GM12878 (cell line): ENCODE data around the gene MYO6. TPM values are rescaled to one million over a fixed set of nuclear protein-coding genes. Genes with fewer than 3 reads are reported as not detected.

Experiments used
- ATAC-seq: fragments of 200-7000 bp; cut with Tn5 transposase; 3 replicates; pipeline ENCODE4 v1.9.1; 2020; ENCODE audit warnings: mild to moderate bottlenecking, moderate library complexity
- BruUV-seq: library from RNA; stranded (reverse); fragments of 400-500 nt; replicated peaks from 2 replicates; lab custom pipeline; 2021; lab: Mats Ljungman, UMichigan
- CTCF ChIA-PET: fragments of 300-600 bp; sonication (Branson Sonifier 250); formaldehyde crosslinking; extraction: SDS; loops from one replicate; lab custom pipeline; 2021; ENCODE audit warnings: inconsistent platforms; lab: Yijun Ruan, JAX
- POLR2A ChIA-PET: fragments of 350-600 bp; formaldehyde crosslinking; extraction: SDS; loops from one replicate; lab custom pipeline; 2021; ENCODE audit warnings: inconsistent platforms; lab: Charles Lee
- RAD21 ChIA-PET: fragments of 300-600 bp; sonication (Branson Sonifier 250); formaldehyde crosslinking; loops from one replicate; lab custom pipeline; 2023; ENCODE audit warnings: antibody characterized with exemption; ENCODE audit not compliant: unreplicated experiment; lab: Charles Lee
- SMC1A ChIA-PET: fragments of 300-600 bp; sonication (Branson Sonifier 250); formaldehyde crosslinking; loops from one replicate; lab custom pipeline; 2023; ENCODE audit not compliant: unreplicated experiment, uncharacterized antibody; lab: Charles Lee
- DNase-seq: peaks from one replicate; pipeline ENCODE4 v3.0.0-alpha.2; 2011; ENCODE audit warnings: low read depth, low spot score
- FAIRE-seq: peaks from 3 replicates; lab custom pipeline; 2011; peaks lifted over from hg19 to GRCh38; lab: Jason Lieb, UNC
- H2AFZ ChIP-seq: 2 replicates; pipeline ENCODE4 v1.6.0; 2011; ENCODE audit warnings: low read depth, low read length, control low read depth; ENCODE audit not compliant: control insufficient read depth
- H3K27ac ChIP-seq: 2 replicates; pipeline ENCODE4 v1.5.1; 2011; ENCODE audit warnings: control low read depth; ENCODE audit not compliant: control insufficient read depth, insufficient read depth
- H3K27me3 ChIP-seq, 2 experiments: replicated peaks in 1 of 2; 2 replicates each; pipeline versions ENCODE4 v1.6.0 to v1.6.1; 2011; ENCODE audit warnings: low read length in 1 of 2; ENCODE audit not compliant: control insufficient read depth in 2 of 2, insufficient read depth in 2 of 2
- H3K36me3 ChIP-seq, 2 experiments: 2 replicates each; pipeline ENCODE4 v1.5.1; 2011; ENCODE audit warnings: low read length in 1 of 2; ENCODE audit not compliant: control insufficient read depth in 2 of 2, insufficient read depth in 2 of 2
- H3K4me1 ChIP-seq: 2 replicates; pipeline ENCODE4 v1.6.1; 2011; ENCODE audit warnings: mild to moderate bottlenecking, low read length, moderate library complexity, mixed read lengths; ENCODE audit not compliant: control insufficient read depth, insufficient read depth
- H3K4me2 ChIP-seq: 2 replicates; pipeline ENCODE4 v1.6.0; 2011; ENCODE audit warnings: control low read depth; ENCODE audit not compliant: control insufficient read depth, insufficient read depth
- H3K4me3 ChIP-seq: fragments of 200-600 bp; sonication (generic); 2 replicates; pipeline ENCODE4 v1.5.1; 2016
- H3K79me2 ChIP-seq: 2 replicates; pipeline ENCODE4 v1.6.0; 2011; ENCODE audit warnings: low read length; ENCODE audit not compliant: control insufficient read depth, insufficient read depth
- H3K9ac ChIP-seq: 2 replicates; pipeline ENCODE4 v1.8.0; 2011; ENCODE audit warnings: low read length, control low read depth, mixed read lengths; ENCODE audit not compliant: control insufficient read depth, insufficient read depth
- H3K9me3 ChIP-seq: replicated peaks from 3 replicates; pipeline ENCODE4 v1.5.1; 2011; ENCODE audit warnings: mild to moderate bottlenecking, low read length; ENCODE audit not compliant: control insufficient read depth, insufficient read depth
- H4K20me1 ChIP-seq: 2 replicates; pipeline ENCODE4 v1.6.0; 2011; ENCODE audit not compliant: control insufficient read depth, insufficient read depth
- ATF2 ChIP-seq: IDR thresholded peaks from 2 replicates; pipeline ENCODE4 v1.6.1; 2012; ENCODE audit warnings: low read length, inconsistent platforms
- JUNB ChIP-seq: IDR thresholded peaks from 2 replicates; pipeline ENCODE4 v1.6.1; 2016; ENCODE audit warnings: antibody characterized with exemption, mild to moderate bottlenecking
- LARP7 ChIP-seq: fragments of 450-650 bp; IDR thresholded peaks from 2 replicates; pipeline ENCODE4 v1.6.1; 2017; ENCODE audit warnings: mild to moderate bottlenecking
- MLLT1 ChIP-seq: fragments of 450-650 bp; IDR thresholded peaks from 2 replicates; pipeline ENCODE4 v1.6.1; 2016; ENCODE audit warnings: mild to moderate bottlenecking
- PAX5 ChIP-seq: IDR thresholded peaks from 2 replicates; pipeline ENCODE4 v1.6.1; 2011; ENCODE audit warnings: low read depth, low read length, borderline replicate concordance
- PML ChIP-seq: IDR thresholded peaks from 2 replicates; pipeline ENCODE4 v1.6.1; 2012; ENCODE audit warnings: low read length, inconsistent platforms
- RBBP5 ChIP-seq: fragments of 200-600 bp; sonication (generic); conservative IDR thresholded peaks from 2 replicates; pipeline ENCODE4 v1.6.1; 2016
- SRF ChIP-seq, 2 experiments: IDR thresholded peaks; 2 replicates each; pipeline ENCODE4 v1.6.1; 2011; ENCODE audit warnings: low read depth in 2 of 2, low read length in 2 of 2, mild to moderate bottlenecking in 1 of 2, moderate library complexity in 1 of 2
- ZNF274 ChIP-seq: IDR thresholded peaks from one replicate; pipeline ENCODE4 v1.8.0; 2011; ENCODE audit not compliant: insufficient read length, insufficient read depth
- WGBS: methylation state at CpG from one replicate; pipeline ENCODE4 v1.1.6; 2016; ENCODE audit warnings: low lambda C conversion rate; ENCODE audit not compliant: insufficient replicate concordance, insufficient coverage; ENCODE audit errors: missing lambda C conversion rate; 5-methylcytosine and 5-hydroxymethylcytosine counted together
- in situ Hi-C: fragments of 300-500 bp; cut with MboI; formaldehyde crosslinking; loops from 9 replicates; pipeline ENCODE4 v1.14.3; 2018; ENCODE audit warnings: mixed read lengths
- intact Hi-C: fragments of 100-400 bp; cut with micrococcal nuclease; formaldehyde crosslinking; loops from one replicate; pipeline ENCODE4 v1.14.2; 2022; ENCODE audit not compliant: unreplicated experiment
- polyA plus RNA-seq, 11 experiments: library from polyadenylated mRNA; depleted of rRNA in 4 of 11; unstranded in 6 of 11; stranded (reverse) in 5 of 11; fragments of >200 nt; fragmentation: Nextera tagmentation in 4 of 11; fragmentation: Illumina TruSeq in 1 of 11; extraction: Ambion mirVana in 4 of 11; extraction: Trizol in 1 of 11; gene quantifications; 1 replicate in 1 of 11; 2 replicates in 10 of 11; pipeline versions ENCODE4 v1.2.1 to v1.2.3, GENCODE V29; 2011 to 2016; ENCODE audit warnings: inconsistent platforms in 2 of 11, missing spikeins in 2 of 11, low read depth in 1 of 11
- total RNA-seq, 4 experiments: library from RNA; depleted of rRNA in 3 of 4; stranded (reverse); fragments of >200 nt in 3 of 4; fragmentation: Illumina TruSeq in 1 of 4; extraction: Trizol in 1 of 4; gene quantifications; 2 replicates each; pipeline versions ENCODE4 v1.2.1 to v1.2.3, GENCODE V29; 2013 to 2021
- TF ChIP-seq, protein P1 (sequence below): fragments of 450-650 bp; conservative IDR thresholded peaks from 2 replicates; pipeline ENCODE4 v1.6.1; 2017; ENCODE audit warnings: mild to moderate bottlenecking, moderate library complexity

Gene MYO6
- total and polyA plus RNA-seq, 10 of the 15 experiments (the other 5 are each of a cell fraction or from before 2014, with no cell fraction given) = 7.9 to 30.4 (median 16.8) TPM

- TF ChIP-seq, protein P1, sequence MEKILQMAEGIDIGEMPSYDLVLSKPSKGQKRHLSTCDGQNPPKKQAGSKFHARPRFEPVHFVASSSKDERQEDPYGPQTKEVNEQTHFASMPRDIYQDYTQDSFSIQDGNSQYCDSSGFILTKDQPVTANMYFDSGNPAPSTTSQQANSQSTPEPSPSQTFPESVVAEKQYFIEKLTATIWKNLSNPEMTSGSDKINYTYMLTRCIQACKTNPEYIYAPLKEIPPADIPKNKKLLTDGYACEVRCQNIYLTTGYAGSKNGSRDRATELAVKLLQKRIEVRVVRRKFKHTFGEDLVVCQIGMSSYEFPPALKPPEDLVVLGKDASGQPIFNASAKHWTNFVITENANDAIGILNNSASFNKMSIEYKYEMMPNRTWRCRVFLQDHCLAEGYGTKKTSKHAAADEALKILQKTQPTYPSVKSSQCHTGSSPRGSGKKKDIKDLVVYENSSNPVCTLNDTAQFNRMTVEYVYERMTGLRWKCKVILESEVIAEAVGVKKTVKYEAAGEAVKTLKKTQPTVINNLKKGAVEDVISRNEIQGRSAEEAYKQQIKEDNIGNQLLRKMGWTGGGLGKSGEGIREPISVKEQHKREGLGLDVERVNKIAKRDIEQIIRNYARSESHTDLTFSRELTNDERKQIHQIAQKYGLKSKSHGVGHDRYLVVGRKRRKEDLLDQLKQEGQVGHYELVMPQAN = no peak
- TF ChIP-seq ZNF274 (no peak), PML (no peak)
Measured at GRCh38 chr6:75884822-75885221, 135.8 kb downstream of the MYO6 start (continued).

DNA sequence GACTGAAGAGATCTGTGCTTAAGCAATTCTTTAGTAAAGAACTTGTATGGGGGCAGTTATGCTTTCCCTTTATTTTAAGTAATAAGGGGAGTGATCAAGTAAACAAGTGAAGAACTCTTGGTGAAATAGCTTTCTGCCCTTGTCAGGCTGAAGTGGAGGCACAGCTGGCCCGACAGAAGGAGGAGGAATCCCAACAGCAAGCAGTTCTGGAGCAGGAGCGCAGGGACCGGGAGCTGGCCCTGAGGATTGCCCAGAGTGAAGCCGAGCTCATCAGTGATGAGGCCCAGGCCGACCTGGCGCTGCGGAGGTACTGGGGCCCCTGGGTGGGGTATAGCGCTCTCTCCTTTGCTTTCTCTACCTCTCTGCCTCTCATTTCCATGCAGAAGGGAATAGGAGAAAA is 143.3 kb downstream of the MYO6 start:
- ChIA-PET RAD21 (interaction anchor here (1.0 to 2.9 kb wide), 8 partner anchors 13 to 969 kb away, joined by 3 to 14 read pairs (median 6); no protein-coding TSS in a partner anchor), CTCF (interaction anchor here (0.8 to 7.0 kb wide), 30 partner anchors 8 to 1565 kb away, joined by 3 to 157 read pairs (median 6); no protein-coding TSS in a partner anchor), SMC1A (interaction anchor here (0.8 to 2.8 kb wide), 9 partner anchors 8 to 969 kb away, joined by 3 to 24 read pairs (median 10); no protein-coding TSS in a partner anchor)
- Histone ChIP-seq H3K36me3 (no peaks in the 10 kb centered on the region; a peak in 2 of 4 replicates), H3K9ac (no peak overlapping the region), H3K79me2 (no peaks in the 10 kb centered on the region), H3K4me2 (no peak overlapping the region), H3K4me3 (no peak overlapping the region), H3K4me1 (no peaks in the 10 kb centered on the region), H3K27me3 (no peaks in the 10 kb centered on the region), H3K27ac (no peak overlapping the region), H3K9me3 (no peaks in the 10 kb centered on the region)
- DNase-seq (no peak), ATAC-seq (no peak), FAIRE-seq (no peak)
- no TSS peak for BruUV-seq
- WGBS = 74% methylated on average over 8 of the region's 8 CpGs
- intact Hi-C loops = loop anchor here (2.0 kb wide), 1 partner anchor 1564 kb away; no protein-coding TSS in a partner anchor
- TF ChIP-seq JUNB (no peak), ATF2 (no peak), SRF (IDR thresholded peaks at IDR 0.05; ENCODE audit: low read depth in 2 of 2, low read length in 2 of 2) (no peak), LARP7 (no peak), RBBP5 (no peak), PAX5 (no peak), MLLT1 (no peak)
- TF ChIP-seq, all 136 proteins: peak for 0
- in situ Hi-C loops = no loop called here
- H2AFZ ChIP-seq = no peak overlapping the region
- POLR2A ChIA-PET = interaction anchor here (1.0 to 1.3 kb wide), 2 partner anchors 20 to 31 kb away, joined by 3 read pairs; no protein-coding TSS in a partner anchor
- no peaks in the 10 kb centered on the region for H4K20me1 ChIP-seq
